CD14-positive monocyte (primary cell): Measurements from ENCODE around the gene HSPB2. TPM values are rescaled to one million over a fixed set of nuclear protein-coding genes. Genes with fewer than 3 reads are reported as not detected.
A peak's percentile ranks its signal among the peaks of the same experiment; 100 is the strongest.

ENCODE experiments used
- DNase-seq, 3 donors: peaks; one replicate each; pipeline ENCODE4 v3.0.0-alpha.2; 2011 to 2022
- H2AFZ ChIP-seq: 2 replicates; pipeline ENCODE4 v1.6.0; 2012; ENCODE audit warnings: mild to moderate bottlenecking, low read depth, low read length, inconsistent platforms; ENCODE audit not compliant: insufficient read depth, poor library complexity, severe bottlenecking
- H3K27ac ChIP-seq, 2 donors: 1 replicate in 1 of 2; 2 replicates in 1 of 2; pipeline ENCODE4 v1.5.1; 2012 to 2013; ENCODE audit warnings: low read length in 2 of 2, control low read depth in 1 of 2, inconsistent platforms in 1 of 2, low read depth in 1 of 2, mild to moderate bottlenecking in 1 of 2
- H3K27me3 ChIP-seq, 2 donors: one replicate each; pipeline versions ENCODE4 v1.6.0 to v1.6.1; 2011 to 2013; ENCODE audit warnings: low read length in 2 of 2; ENCODE audit not compliant: control insufficient read depth in 2 of 2, insufficient read depth in 2 of 2
- H3K36me3 ChIP-seq, 2 donors: replicated peaks in 1 of 2; 1 replicate in 1 of 2; 2 replicates in 1 of 2; pipeline versions ENCODE4 v1.5.1 to v1.6.1; 2012 to 2013; ENCODE audit warnings: low read length in 2 of 2, control low read depth in 1 of 2, inconsistent platforms in 1 of 2, mild to moderate bottlenecking in 1 of 2; ENCODE audit not compliant: insufficient read depth in 2 of 2, control insufficient read depth in 1 of 2
- H3K4me1 ChIP-seq, 2 donors: 1 replicate in 1 of 2; 2 replicates in 1 of 2; pipeline versions ENCODE4 v1.5.1 to v1.6.1; 2012 to 2013; ENCODE audit warnings: low read length in 2 of 2, control low read depth in 1 of 2, inconsistent platforms in 1 of 2, mild to moderate bottlenecking in 1 of 2, moderate library complexity in 1 of 2; ENCODE audit not compliant: insufficient read depth in 2 of 2, control insufficient read depth in 1 of 2
- H3K4me2 ChIP-seq: replicated peaks from 2 replicates; pipeline ENCODE3; 2012; ENCODE audit warnings: low read length, moderate library complexity, mild to moderate bottlenecking; ENCODE audit not compliant: poor library complexity, severe bottlenecking; ENCODE audit errors: extremely low read depth
- H3K4me3 ChIP-seq, 3 experiments: fragments of 200-600 bp in 1 of 3; sonication (generic) in 1 of 3; replicated peaks in 1 of 3; 1 replicate in 2 of 3; 2 replicates in 1 of 3; pipeline ENCODE4 v1.5.1; 2011 to 2013; ENCODE audit warnings: low read length in 3 of 3, mild to moderate bottlenecking in 3 of 3, control low read depth in 2 of 3, low read depth in 2 of 3, inconsistent platforms in 1 of 3, moderate library complexity in 1 of 3
- H3K79me2 ChIP-seq: 2 replicates; pipeline ENCODE4 v1.6.0; 2012; ENCODE audit warnings: mild to moderate bottlenecking, control low read depth, inconsistent platforms, low read length, moderate library complexity; ENCODE audit not compliant: insufficient read depth
- H3K9ac ChIP-seq: 2 replicates; pipeline ENCODE4 v1.6.0; 2017; ENCODE audit warnings: low read length, mild to moderate bottlenecking; ENCODE audit not compliant: insufficient read depth, poor library complexity, severe bottlenecking
- H3K9me3 ChIP-seq, 2 donors: replicated peaks in 1 of 2; 1 replicate in 1 of 2; 2 replicates in 1 of 2; pipeline versions ENCODE4 v1.5.1 to v1.6.1; 2012 to 2013; ENCODE audit warnings: low read length in 2 of 2, control low read depth in 1 of 2; ENCODE audit not compliant: control insufficient read depth in 1 of 2, insufficient read depth in 1 of 2
- H4K20me1 ChIP-seq: 2 replicates; pipeline ENCODE4 v1.6.0; 2012; ENCODE audit warnings: mild to moderate bottlenecking, low read length, control low read depth, moderate library complexity; ENCODE audit not compliant: insufficient read depth
- H3K27ac Mint-ChIP-seq, 7 donors: one replicate each; pipeline ENCODE4 v1.8.0; 2020; ENCODE audit warnings: mild to moderate bottlenecking in 7 of 7, mixed read lengths in 7 of 7, moderate library complexity in 6 of 7, inconsistent platforms in 2 of 7
- H3K27me3 Mint-ChIP-seq, 3 donors: one replicate each; pipeline ENCODE4 v1.8.0; 2021 to 2022; ENCODE audit warnings: low read depth in 3 of 3, mild to moderate bottlenecking in 3 of 3, mixed read lengths in 3 of 3, moderate library complexity in 3 of 3, inconsistent platforms in 1 of 3
- H3K36me3 Mint-ChIP-seq, 2 donors: one replicate each; pipeline ENCODE4 v1.8.0; 2020; ENCODE audit warnings: mixed read lengths in 2 of 2, inconsistent platforms in 1 of 2, mild to moderate bottlenecking in 1 of 2
- H3K4me1 Mint-ChIP-seq: one replicate; pipeline ENCODE4 v1.8.0; 2020; ENCODE audit warnings: mild to moderate bottlenecking, mixed read lengths
- H3K4me3 Mint-ChIP-seq, 2 donors: one replicate each; pipeline ENCODE4 v1.8.0; 2020; ENCODE audit warnings: mild to moderate bottlenecking in 2 of 2, mixed read lengths in 2 of 2, moderate library complexity in 1 of 2
- H3K9me3 Mint-ChIP-seq, 7 donors: one replicate each; pipeline ENCODE4 v1.8.0; 2020 to 2022; ENCODE audit warnings: mixed read lengths in 7 of 7, mild to moderate bottlenecking in 6 of 7, moderate library complexity in 6 of 7, inconsistent platforms in 2 of 7
- WGBS: methylation state at CpG from one replicate; pipeline ENCODE4 v1.1.5; 2013; ENCODE audit warnings: missing lambda C conversion rate; ENCODE audit not compliant: insufficient coverage; 5-methylcytosine and 5-hydroxymethylcytosine counted together
- intact Hi-C, 2 donors: fragments of 100-400 bp; cut with micrococcal nuclease; formaldehyde crosslinking; loops; one replicate each; pipeline versions ENCODE4 v1.15.0 to v1.15.1; 2023
- polyA plus RNA-seq, 3 donors: library from polyadenylated mRNA; depleted of rRNA in 1 of 3; unstranded in 2 of 3; stranded (reverse) in 1 of 3; fragments of 300-500 nt in 2 of 3; fragments of >200 nt in 1 of 3; fragmentation: Illumina TruSeq in 2 of 3; gene quantifications; 1 replicate in 2 of 3; 2 replicates in 1 of 3; pipeline ENCODE4 v1.2.3, GENCODE V29; 2012 to 2021
- TF ChIP-seq, protein P1 (sequence below): fragments of 200-600 bp; IDR thresholded peaks from one replicate; pipeline ENCODE4 v1.8.0; 2022; ENCODE audit warnings: antibody characterized with exemption, mild to moderate bottlenecking

HSPB2 gene
- polyA plus RNA-seq, 3 donors = not detected

DNA sequence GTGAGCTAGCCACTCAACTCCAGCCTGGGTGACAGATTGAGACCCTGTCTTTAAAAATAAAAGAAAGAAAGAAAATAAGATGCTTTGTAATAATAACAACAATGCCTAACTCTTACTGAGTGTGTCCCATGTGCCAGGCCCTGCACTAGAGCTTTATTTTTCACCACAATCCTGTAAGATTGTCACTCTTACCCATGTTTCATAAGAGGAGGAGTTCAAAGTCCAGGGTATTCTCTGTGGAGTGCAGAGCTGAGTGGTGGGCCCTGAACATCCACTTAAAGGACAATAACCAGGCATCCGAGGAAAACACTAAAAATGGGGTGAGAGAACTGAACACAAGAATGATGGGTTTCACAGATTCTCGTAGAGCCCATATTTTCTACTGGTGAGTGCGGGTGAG lies 5.3 kb downstream of the HSPB2 start:
- Histone ChIP-seq H3K36me3 (no peaks in the 10 kb centered on the region), H3K79me2 (no peaks in the 10 kb centered on the region), H2AFZ (no peak overlapping the region), H4K20me1 (no peaks in the 10 kb centered on the region), H3K27ac (no peak overlapping the region), H3K9me3 (no peaks in the 10 kb centered on the region), H3K27me3 (peaks cover 3 to 16% of the 10 kb centered on the region in 2 donors), H3K4me2 (no peak overlapping the region), H3K9ac (no peak overlapping the region), H3K4me3 (no peak overlapping the region), H3K4me1 (peaks cover 6 to 18% of the 10 kb centered on the region in 2 donors)
- no peak overlapping the region for H3K4me3 Mint-ChIP-seq
- H3K9me3 Mint-ChIP-seq = peaks cover 0 to 2% (median 0%) of the 10 kb centered on the region in 7 donors
- no peak for DNase-seq
- H3K4me1 Mint-ChIP-seq = peaks cover 11% of the 10 kb centered on the region
- no peaks in the 10 kb centered on the region for H3K36me3 Mint-ChIP-seq
- peaks cover 27 to 39% (median 33%) of the 10 kb centered on the region in 3 donors for H3K27me3 Mint-ChIP-seq
- H3K27ac Mint-ChIP-seq = no peak overlapping the region
- TF ChIP-seq, protein P1, sequence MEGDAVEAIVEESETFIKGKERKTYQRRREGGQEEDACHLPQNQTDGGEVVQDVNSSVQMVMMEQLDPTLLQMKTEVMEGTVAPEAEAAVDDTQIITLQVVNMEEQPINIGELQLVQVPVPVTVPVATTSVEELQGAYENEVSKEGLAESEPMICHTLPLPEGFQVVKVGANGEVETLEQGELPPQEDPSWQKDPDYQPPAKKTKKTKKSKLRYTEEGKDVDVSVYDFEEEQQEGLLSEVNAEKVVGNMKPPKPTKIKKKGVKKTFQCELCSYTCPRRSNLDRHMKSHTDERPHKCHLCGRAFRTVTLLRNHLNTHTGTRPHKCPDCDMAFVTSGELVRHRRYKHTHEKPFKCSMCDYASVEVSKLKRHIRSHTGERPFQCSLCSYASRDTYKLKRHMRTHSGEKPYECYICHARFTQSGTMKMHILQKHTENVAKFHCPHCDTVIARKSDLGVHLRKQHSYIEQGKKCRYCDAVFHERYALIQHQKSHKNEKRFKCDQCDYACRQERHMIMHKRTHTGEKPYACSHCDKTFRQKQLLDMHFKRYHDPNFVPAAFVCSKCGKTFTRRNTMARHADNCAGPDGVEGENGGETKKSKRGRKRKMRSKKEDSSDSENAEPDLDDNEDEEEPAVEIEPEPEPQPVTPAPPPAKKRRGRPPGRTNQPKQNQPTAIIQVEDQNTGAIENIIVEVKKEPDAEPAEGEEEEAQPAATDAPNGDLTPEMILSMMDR = no peak
- intact Hi-C loops = no loop called here
- 100% methylated on average over 2 of the region's 3 CpGs for WGBS

DNA sequence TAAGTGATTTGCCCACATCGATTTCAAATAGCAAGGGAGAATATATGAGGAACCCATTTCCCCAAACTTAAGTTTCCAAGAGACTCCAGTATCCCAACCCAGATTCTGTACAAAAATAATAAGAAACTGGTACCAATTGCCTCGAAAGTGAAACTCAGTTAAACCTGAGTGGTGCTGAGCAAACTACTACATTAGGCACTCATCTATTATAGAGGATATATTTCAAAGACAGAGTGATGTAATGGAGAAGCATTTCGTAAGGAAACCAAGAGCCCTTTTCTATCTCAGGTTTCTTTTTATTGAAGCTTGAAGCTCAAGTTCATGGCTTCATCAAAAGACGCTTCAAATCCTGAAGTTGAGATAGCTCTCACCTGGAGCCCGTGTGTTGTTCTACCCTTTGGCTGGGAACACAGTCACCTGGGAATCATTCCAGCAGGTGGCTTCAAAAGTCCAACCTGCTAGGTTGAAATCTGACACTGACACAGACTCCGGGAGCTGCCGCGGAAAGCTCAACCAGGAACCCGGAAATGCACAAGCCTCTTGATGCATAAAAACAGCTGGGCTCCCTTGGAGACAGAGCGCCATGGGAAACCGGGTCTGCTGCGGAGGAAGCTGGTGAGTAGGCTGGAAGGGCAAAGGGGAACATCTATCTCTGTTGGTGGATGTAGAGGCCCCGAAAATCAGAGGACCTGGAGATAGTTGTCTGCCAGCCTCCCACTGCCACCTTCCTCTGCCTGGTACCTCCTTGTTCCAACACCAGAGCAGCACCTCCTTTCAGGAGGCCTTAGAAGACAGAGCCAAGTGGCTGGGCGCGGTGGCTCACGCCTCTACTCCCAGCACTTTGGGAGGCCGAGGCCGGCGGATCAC lies 6.1 kb downstream of the HSPB2 start, which contains the start of gene C11orf52:
Gene C11orf52, plus strand, starts transcription at position 524 of the 867 bp plus-strand sequence. Its CDS starts 60 bp downstream, at position 584.
- Mint-ChIP-seq H3K4me1 (peaks cover 19% of the 10 kb centered on the region), H3K36me3 (no peaks in the 10 kb centered on the region), H3K27me3 (peaks cover 19 to 31% (median 24%) of the 10 kb centered on the region in 3 donors), H3K9me3 (peaks cover 0 to 2% (median 0%) of the 10 kb centered on the region in 7 donors), H3K27ac (no peak within 1 kb of the TSS), H3K4me3 (no peak within 1 kb of the TSS)
- WGBS = 79% methylated on average over 15 of the region's 19 CpGs
- Histone ChIP-seq H3K9me3 (no peaks in the 10 kb centered on the region), H3K9ac (no peak within 1 kb of the TSS), H3K27me3 (peaks cover 3 to 9% of the 10 kb centered on the region in 2 donors), H3K36me3 (no peaks in the 10 kb centered on the region), H3K79me2 (no peaks in the 10 kb centered on the region), H3K4me3 (no peak within 1 kb of the TSS), H4K20me1 (no peaks in the 10 kb centered on the region), H3K4me2 (peak within 1 kb of the TSS; percentile 33), H3K27ac (no peak within 1 kb of the TSS), H2AFZ (peak within 1 kb of the TSS; percentile 30), H3K4me1 (peaks cover 13 to 25% of the 10 kb centered on the region in 2 donors)
- intact Hi-C loops = no loop called here
- DNase-seq = no peak
- TF ChIP-seq, protein P1 = no peak
